ENCODE data around the gene CHEK2.
"Not testable (repeated sequence)": the region's sequence is repeated elsewhere in the genome, so short reads cannot be mapped to it uniquely, and the experiment has no call there.

DNA sequence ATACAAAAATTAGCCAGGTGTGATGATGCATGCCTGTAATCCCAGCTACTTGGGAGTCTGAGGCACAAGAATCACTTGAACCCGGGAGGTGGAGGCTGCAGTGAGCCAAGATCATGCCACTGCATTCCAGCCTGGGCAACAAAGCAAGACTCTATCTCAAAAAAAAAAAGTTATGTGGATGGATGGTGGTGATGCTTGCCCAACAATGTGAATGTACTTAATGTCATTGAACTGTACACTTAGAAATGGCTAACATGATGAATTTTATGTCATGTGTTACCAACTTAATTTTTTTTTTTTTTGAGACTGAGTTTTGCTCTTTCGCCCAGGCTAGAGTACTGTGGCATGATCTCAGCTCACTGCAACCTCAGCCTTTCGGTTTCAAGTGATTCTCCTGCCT is 12.9 kb upstream of the CHEK2 start:
- TF ChIP-seq, protein P1, sequence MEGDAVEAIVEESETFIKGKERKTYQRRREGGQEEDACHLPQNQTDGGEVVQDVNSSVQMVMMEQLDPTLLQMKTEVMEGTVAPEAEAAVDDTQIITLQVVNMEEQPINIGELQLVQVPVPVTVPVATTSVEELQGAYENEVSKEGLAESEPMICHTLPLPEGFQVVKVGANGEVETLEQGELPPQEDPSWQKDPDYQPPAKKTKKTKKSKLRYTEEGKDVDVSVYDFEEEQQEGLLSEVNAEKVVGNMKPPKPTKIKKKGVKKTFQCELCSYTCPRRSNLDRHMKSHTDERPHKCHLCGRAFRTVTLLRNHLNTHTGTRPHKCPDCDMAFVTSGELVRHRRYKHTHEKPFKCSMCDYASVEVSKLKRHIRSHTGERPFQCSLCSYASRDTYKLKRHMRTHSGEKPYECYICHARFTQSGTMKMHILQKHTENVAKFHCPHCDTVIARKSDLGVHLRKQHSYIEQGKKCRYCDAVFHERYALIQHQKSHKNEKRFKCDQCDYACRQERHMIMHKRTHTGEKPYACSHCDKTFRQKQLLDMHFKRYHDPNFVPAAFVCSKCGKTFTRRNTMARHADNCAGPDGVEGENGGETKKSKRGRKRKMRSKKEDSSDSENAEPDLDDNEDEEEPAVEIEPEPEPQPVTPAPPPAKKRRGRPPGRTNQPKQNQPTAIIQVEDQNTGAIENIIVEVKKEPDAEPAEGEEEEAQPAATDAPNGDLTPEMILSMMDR (IDR thresholded peaks at IDR 0.05), result not testable (repeated sequence)
- not testable (repeated sequence) for TF ChIP-seq POLR2A (IDR thresholded peaks at IDR 0.05); POLR2AphosphoS5 (IDR thresholded peaks at IDR 0.05; ENCODE audit: insufficient read depth in 1 of 2, low read depth in 1 of 2)

Data from vagina (tissue), 2 donors.